ENCODE results near the gene ARHGAP44. TPM values are rescaled to one million over a fixed set of nuclear protein-coding genes. Genes with fewer than 3 reads are reported as not detected.

The ARHGAP44 gene
- total and polyA plus RNA-seq, 2 experiments from 2014 or later = 5.8 to 16.4 TPM

- H3K4me3 ChIP-seq = peak overlapping the region; percentile 95
- H3K36me3 ChIP-seq (ENCODE audit: insufficient read depth) = no peaks in the 10 kb centered on the region
- peaks cover 21% of the 10 kb centered on the region for H3K4me1 ChIP-seq (ENCODE audit: insufficient read depth)
- TF ChIP-seq, protein P1, sequence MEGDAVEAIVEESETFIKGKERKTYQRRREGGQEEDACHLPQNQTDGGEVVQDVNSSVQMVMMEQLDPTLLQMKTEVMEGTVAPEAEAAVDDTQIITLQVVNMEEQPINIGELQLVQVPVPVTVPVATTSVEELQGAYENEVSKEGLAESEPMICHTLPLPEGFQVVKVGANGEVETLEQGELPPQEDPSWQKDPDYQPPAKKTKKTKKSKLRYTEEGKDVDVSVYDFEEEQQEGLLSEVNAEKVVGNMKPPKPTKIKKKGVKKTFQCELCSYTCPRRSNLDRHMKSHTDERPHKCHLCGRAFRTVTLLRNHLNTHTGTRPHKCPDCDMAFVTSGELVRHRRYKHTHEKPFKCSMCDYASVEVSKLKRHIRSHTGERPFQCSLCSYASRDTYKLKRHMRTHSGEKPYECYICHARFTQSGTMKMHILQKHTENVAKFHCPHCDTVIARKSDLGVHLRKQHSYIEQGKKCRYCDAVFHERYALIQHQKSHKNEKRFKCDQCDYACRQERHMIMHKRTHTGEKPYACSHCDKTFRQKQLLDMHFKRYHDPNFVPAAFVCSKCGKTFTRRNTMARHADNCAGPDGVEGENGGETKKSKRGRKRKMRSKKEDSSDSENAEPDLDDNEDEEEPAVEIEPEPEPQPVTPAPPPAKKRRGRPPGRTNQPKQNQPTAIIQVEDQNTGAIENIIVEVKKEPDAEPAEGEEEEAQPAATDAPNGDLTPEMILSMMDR (conservative IDR thresholded peaks at IDR 0.05; ENCODE audit: low read depth in 2 of 2) = no peak
- TF ChIP-seq CREB1 (CRISPR knock-in tag; IDR thresholded peaks at IDR 0.05; ENCODE audit: low read depth) (no peak), ZNF462 (CRISPR knock-in tag; IDR thresholded peaks at IDR 0.05) (no peak), NANOG (IDR thresholded peaks at IDR 0.05; ENCODE audit: borderline replicate concordance) (no peak), STAT1 (IDR thresholded peaks at IDR 0.05; ENCODE audit: unreplicated experiment) (no peak), ZNF331 (CRISPR knock-in tag; IDR thresholded peaks at IDR 0.05; ENCODE audit: low read depth) (no peak), POLR2AphosphoS5 (IDR thresholded peaks at IDR 0.05; ENCODE audit: low read depth) (no peak), EZH2 (IDR thresholded peaks at IDR 0.05; ENCODE audit: low read depth, unreplicated experiment) (no peak)
- TF ChIP-seq, protein P2, sequence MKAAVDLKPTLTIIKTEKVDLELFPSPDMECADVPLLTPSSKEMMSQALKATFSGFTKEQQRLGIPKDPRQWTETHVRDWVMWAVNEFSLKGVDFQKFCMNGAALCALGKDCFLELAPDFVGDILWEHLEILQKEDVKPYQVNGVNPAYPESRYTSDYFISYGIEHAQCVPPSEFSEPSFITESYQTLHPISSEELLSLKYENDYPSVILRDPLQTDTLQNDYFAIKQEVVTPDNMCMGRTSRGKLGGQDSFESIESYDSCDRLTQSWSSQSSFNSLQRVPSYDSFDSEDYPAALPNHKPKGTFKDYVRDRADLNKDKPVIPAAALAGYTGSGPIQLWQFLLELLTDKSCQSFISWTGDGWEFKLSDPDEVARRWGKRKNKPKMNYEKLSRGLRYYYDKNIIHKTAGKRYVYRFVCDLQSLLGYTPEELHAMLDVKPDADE (IDR thresholded peaks at IDR 0.05) = no peak
- peaks cover 4% of the 10 kb centered on the region; the same call in 1 of the 2 replicates for H3K27me3 ChIP-seq (ENCODE audit: insufficient read depth)
- peak; percentile 23 for ATAC-seq
- H3K9me3 Mint-ChIP-seq = peaks cover 3% of the 10 kb centered on the region; the same call in 2 of the 3 replicates
- H3K9me2 ChIP-seq (ENCODE audit: insufficient read depth) = no peaks in the 10 kb centered on the region
- H3K27me3 Mint-ChIP-seq (ENCODE audit: insufficient read depth, low read depth, poor library complexity) = peaks cover 14% of the 10 kb centered on the region
- H3K27ac Mint-ChIP-seq = peak overlapping the region; percentile 96
- peaks cover 14% of the 10 kb centered on the region; the same call in 1 of the 2 replicates for H4K20me1 ChIP-seq (replicated peaks; ENCODE audit: insufficient read depth)
- H3K4me1 Mint-ChIP-seq = peaks cover 22% of the 10 kb centered on the region
- peaks cover 50% of the 10 kb centered on the region for H3K79me2 ChIP-seq (replicated peaks; ENCODE audit: insufficient read depth)
- H3K27ac ChIP-seq (ENCODE audit: low read depth) = peak overlapping the region; percentile 78
- peak; percentile 61 for DNase-seq (ENCODE audit: low spot score)
- H3K4me2 ChIP-seq = peak overlapping the region; percentile 85
- H2AFZ ChIP-seq = peak overlapping the region; percentile 88
- H3K36me3 Mint-ChIP-seq (ENCODE audit: low read depth) = no peaks in the 10 kb centered on the region
- H3K4me3 Mint-ChIP-seq = peak overlapping the region; percentile 95
- 0 out of 2 replicates have a peak, but pooled peaks cover 7% of the 10 kb centered on the region for H3F3A ChIP-seq (replicated peaks; ENCODE audit: low read depth)
Observed at GRCh38 chr17:12790249-12791106, 1.2 kb downstream of the ARHGAP44 start.

All from GM23338 (cell line).